ENCODE results near the gene GAS2L2. TPM values are rescaled to one million over a fixed set of nuclear protein-coding genes. Genes with fewer than 3 reads are reported as not detected.

GAS2L2 gene
- total and polyA plus RNA-seq, 2 experiments from 2014 or later, result 0.06 TPM; not detected in 1

DNA sequence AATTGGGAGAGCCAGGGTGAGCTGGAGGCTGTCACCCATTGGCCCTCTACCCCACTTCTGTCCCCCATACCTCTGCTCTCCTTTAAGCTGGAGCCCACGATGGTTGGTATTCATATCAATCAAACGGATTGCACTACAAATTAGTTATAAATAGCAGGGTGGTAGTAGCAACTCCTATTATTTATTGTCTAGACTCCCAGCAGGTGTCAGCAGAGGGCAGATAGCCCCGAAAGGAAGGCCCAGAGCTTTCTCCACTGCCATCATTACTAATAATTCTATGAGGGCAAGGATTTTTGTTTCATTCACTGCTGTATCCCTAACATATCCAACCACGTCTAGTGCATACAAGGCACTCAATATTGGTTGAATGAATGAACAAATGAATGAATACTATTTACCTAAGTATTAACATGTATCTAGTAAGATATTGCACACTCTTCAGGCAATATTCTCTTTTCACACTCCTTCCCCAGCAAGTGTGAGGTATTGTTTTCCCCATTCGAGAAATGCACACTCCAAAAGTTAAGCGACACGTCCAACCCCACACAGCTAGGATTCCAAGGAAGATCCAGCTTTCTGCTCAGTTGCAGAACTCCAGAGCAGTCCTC lies 14.0 kb upstream of the GAS2L2 start:
- ATAC-seq, result no peak

GRCh38 chr17:35766489-35766877 lies 13.4 kb upstream of the GAS2L2 start:
- Histone ChIP-seq H3K27ac (ENCODE audit: low read depth) (no peak overlapping the region), H3K79me2 (replicated peaks; ENCODE audit: insufficient read depth) (no peaks in the 10 kb centered on the region), H2AFZ (no peak overlapping the region), H3F3A (replicated peaks; ENCODE audit: low read depth) (peaks cover 4% of the 10 kb centered on the region; the same call in 1 of the 2 replicates), H3K4me1 (ENCODE audit: insufficient read depth) (peaks cover 6% of the 10 kb centered on the region; the same call in 1 of the 2 replicates), H3K27me3 (ENCODE audit: insufficient read depth) (no peaks in the 10 kb centered on the region), H3K4me2 (no peak overlapping the region), H4K20me1 (replicated peaks; ENCODE audit: insufficient read depth) (no peaks in the 10 kb centered on the region), H3K9me2 (ENCODE audit: insufficient read depth) (no peaks in the 10 kb centered on the region), H3K36me3 (ENCODE audit: insufficient read depth) (no peaks in the 10 kb centered on the region), H3K4me3 (no peak overlapping the region)
- no peak for ATAC-seq
- no peak for DNase-seq (ENCODE audit: low spot score)
- H3K27me3 Mint-ChIP-seq (ENCODE audit: insufficient read depth, low read depth, poor library complexity), result peaks cover 7% of the 10 kb centered on the region
- TF ChIP-seq NANOG (IDR thresholded peaks at IDR 0.05; ENCODE audit: borderline replicate concordance) (no peak), JUNB (IDR thresholded peaks at IDR 0.05; ENCODE audit: unreplicated experiment) (no peak), CREB1 (CRISPR knock-in tag; IDR thresholded peaks at IDR 0.05; ENCODE audit: low read depth) (no peak), ETS1 (IDR thresholded peaks at IDR 0.05) (no peak), EZH2 (IDR thresholded peaks at IDR 0.05; ENCODE audit: low read depth, unreplicated experiment) (no peak), POLR2AphosphoS5 (IDR thresholded peaks at IDR 0.05; ENCODE audit: low read depth) (no peak), EZH2phosphoT487 (IDR thresholded peaks at IDR 0.05; ENCODE audit: unreplicated experiment) (no peak)
- peaks cover 17% of the 10 kb centered on the region for H3K4me1 Mint-ChIP-seq
- no peak overlapping the region for H3K4me3 Mint-ChIP-seq
- no peaks in the 10 kb centered on the region; the same call in 1 of the 3 replicates for H3K9me3 Mint-ChIP-seq
- H3K36me3 Mint-ChIP-seq (ENCODE audit: low read depth), result no peaks in the 10 kb centered on the region
- no peak overlapping the region for H3K27ac Mint-ChIP-seq

More for the DNA sequence above, 14.0 kb upstream of the GAS2L2 start:
- Mint-ChIP-seq H3K27ac (no peak overlapping the region), H3K27me3 (ENCODE audit: insufficient read depth, low read depth, poor library complexity) (peaks cover 6% of the 10 kb centered on the region), H3K9me3 (no peaks in the 10 kb centered on the region; the same call in 1 of the 3 replicates), H3K36me3 (ENCODE audit: low read depth) (no peaks in the 10 kb centered on the region), H3K4me3 (no peak overlapping the region; the same call in 2 of the 3 replicates), H3K4me1 (peaks cover 22% of the 10 kb centered on the region)
- no peaks in the 10 kb centered on the region for H3K27me3 ChIP-seq (ENCODE audit: insufficient read depth)
- H3K9me2 ChIP-seq (ENCODE audit: insufficient read depth), result no peaks in the 10 kb centered on the region
- no peak for DNase-seq (ENCODE audit: low spot score)
- TF ChIP-seq EZH2phosphoT487 (IDR thresholded peaks at IDR 0.05; ENCODE audit: unreplicated experiment), result no peak
- no peak for TF ChIP-seq STAT1 (IDR thresholded peaks at IDR 0.05; ENCODE audit: unreplicated experiment)
- TF ChIP-seq JUNB (IDR thresholded peaks at IDR 0.05; ENCODE audit: unreplicated experiment), result no peak
- TF ChIP-seq, protein P1, sequence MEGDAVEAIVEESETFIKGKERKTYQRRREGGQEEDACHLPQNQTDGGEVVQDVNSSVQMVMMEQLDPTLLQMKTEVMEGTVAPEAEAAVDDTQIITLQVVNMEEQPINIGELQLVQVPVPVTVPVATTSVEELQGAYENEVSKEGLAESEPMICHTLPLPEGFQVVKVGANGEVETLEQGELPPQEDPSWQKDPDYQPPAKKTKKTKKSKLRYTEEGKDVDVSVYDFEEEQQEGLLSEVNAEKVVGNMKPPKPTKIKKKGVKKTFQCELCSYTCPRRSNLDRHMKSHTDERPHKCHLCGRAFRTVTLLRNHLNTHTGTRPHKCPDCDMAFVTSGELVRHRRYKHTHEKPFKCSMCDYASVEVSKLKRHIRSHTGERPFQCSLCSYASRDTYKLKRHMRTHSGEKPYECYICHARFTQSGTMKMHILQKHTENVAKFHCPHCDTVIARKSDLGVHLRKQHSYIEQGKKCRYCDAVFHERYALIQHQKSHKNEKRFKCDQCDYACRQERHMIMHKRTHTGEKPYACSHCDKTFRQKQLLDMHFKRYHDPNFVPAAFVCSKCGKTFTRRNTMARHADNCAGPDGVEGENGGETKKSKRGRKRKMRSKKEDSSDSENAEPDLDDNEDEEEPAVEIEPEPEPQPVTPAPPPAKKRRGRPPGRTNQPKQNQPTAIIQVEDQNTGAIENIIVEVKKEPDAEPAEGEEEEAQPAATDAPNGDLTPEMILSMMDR (conservative IDR thresholded peaks at IDR 0.05; ENCODE audit: low read depth in 2 of 2), result peak; percentile 41 to 56; a peak in 3 of 4 replicates
- TF ChIP-seq, protein P2, sequence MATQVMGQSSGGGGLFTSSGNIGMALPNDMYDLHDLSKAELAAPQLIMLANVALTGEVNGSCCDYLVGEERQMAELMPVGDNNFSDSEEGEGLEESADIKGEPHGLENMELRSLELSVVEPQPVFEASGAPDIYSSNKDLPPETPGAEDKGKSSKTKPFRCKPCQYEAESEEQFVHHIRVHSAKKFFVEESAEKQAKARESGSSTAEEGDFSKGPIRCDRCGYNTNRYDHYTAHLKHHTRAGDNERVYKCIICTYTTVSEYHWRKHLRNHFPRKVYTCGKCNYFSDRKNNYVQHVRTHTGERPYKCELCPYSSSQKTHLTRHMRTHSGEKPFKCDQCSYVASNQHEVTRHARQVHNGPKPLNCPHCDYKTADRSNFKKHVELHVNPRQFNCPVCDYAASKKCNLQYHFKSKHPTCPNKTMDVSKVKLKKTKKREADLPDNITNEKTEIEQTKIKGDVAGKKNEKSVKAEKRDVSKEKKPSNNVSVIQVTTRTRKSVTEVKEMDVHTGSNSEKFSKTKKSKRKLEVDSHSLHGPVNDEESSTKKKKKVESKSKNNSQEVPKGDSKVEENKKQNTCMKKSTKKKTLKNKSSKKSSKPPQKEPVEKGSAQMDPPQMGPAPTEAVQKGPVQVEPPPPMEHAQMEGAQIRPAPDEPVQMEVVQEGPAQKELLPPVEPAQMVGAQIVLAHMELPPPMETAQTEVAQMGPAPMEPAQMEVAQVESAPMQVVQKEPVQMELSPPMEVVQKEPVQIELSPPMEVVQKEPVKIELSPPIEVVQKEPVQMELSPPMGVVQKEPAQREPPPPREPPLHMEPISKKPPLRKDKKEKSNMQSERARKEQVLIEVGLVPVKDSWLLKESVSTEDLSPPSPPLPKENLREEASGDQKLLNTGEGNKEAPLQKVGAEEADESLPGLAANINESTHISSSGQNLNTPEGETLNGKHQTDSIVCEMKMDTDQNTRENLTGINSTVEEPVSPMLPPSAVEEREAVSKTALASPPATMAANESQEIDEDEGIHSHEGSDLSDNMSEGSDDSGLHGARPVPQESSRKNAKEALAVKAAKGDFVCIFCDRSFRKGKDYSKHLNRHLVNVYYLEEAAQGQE (IDR thresholded peaks at IDR 0.05; ENCODE audit: unreplicated experiment), result no peak
- TF ChIP-seq EZH2 (IDR thresholded peaks at IDR 0.05; ENCODE audit: low read depth, unreplicated experiment), result no peak
- H3K79me2 ChIP-seq (replicated peaks; ENCODE audit: insufficient read depth), result no peaks in the 10 kb centered on the region
- H3K4me3 ChIP-seq, result no peak overlapping the region
- H3K27ac ChIP-seq (ENCODE audit: low read depth), result no peak overlapping the region
- H2AFZ ChIP-seq, result no peak overlapping the region
- H3K36me3 ChIP-seq (ENCODE audit: insufficient read depth), result no peaks in the 10 kb centered on the region
- H3K4me2 ChIP-seq, result no peak overlapping the region
- H3F3A ChIP-seq (replicated peaks; ENCODE audit: low read depth), result peaks cover 4% of the 10 kb centered on the region; the same call in 1 of the 2 replicates
- no peaks in the 10 kb centered on the region for H4K20me1 ChIP-seq (replicated peaks; ENCODE audit: insufficient read depth)
- H3K4me1 ChIP-seq (ENCODE audit: insufficient read depth), result peaks cover 8% of the 10 kb centered on the region; the same call in 1 of the 2 replicates

Data from GM23338 (cell line).